Measurements from ENCODE around the gene AMZ1.

The AMZ1 gene

GRCh38 chr7:2757361-2757903 is 69.4 kb downstream of the AMZ1 start:
- DNase-seq, result no peak

GRCh38 chr7:2757904-2758672 is 70.1 kb downstream of the AMZ1 start:
- peak; percentile 80 for DNase-seq

GRCh38 chr7:2758673-2759616 is 70.9 kb downstream of the AMZ1 start:
- DNase-seq, result no peak

DNA sequence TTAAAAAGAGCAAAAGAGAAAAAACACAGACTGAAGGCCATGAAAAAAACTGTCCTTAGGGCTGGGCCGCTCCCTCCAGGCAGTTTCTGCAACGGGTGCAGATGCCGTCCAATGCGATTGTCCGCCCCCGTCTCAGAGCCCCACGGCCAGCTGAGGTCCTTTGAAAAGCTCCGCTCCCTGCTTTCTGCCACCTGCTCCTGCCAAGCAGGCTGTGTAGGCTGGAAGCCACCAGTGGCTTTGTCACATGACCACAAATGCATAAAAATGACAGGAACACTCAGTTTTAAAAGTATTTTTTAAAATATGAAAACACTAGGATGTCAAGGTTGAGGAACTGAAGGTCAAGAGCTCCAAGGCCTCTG is 71.7 kb downstream of the AMZ1 start:
- no peak for DNase-seq

- DNase-seq, result no peak
Measured at GRCh38 chr7:2760098-2760889, 72.3 kb downstream of the AMZ1 start.

DNA sequence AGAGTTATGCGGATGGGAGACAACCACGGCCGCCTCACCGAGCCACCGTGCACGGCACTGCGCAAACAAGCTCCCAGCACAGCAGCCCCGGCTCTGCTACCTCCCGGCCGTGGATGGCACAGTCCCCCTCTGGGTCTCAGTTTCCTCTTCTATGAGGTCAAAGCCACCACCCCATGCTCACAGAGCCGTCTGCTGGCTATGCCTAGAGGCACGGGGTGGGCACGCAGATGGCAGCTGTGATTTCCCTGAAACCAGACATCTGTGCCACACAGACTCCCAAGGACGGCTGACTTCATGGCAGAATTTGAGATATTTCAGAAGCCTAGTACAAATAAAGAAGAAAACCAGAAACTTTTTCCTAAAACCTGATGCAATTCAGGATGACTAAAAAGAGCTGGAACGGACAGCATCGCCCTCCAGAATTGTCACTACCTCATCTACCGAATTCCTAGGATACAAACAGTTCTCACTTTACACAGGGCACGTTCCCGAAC is 73.2 kb downstream of the AMZ1 start:
- no peak for DNase-seq

GRCh38 chr7:2761801-2762497 is 73.9 kb downstream of the AMZ1 start:
- DNase-seq, result no peak

DNA sequence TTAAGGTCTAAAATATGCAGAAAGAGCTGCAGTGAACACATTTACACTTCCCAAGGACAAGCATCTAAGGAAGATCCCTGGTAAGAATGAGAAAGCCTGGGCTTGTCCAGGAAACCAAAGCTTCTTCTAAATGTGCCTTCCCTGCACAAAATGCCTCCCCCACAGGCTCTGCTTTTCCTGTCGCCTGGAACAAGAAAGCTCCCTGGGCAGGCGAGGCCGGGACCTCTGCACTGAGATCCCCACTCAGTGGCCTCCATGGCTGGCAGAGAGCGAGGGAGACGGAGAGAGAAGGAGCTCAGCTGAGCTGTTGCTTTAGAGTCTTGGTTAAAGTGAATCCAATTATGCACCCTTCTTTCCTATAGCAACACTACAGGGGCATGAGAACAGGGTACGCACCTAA is 75.6 kb downstream of the AMZ1 start:
- DNase-seq, result no peak

DNA sequence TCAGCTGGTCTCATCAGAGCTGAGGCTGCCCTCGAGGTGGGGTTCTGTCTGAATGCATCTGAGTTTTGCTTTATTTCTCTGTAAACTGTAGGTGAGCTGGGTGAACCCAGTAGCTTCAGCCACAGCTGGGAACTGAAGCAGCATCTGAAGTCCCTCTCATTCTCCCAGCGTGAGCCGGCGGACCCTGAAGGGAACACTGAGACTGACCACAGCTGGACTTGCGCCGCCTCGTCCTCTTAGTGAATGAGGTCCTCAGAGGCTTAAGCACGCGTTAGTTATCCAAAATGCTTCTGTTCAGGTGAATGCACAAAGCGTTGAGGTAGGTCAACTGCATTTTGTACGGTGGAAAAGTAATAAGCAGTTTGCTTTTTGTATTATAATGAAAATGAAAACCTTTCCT is 76.6 kb downstream of the AMZ1 start:
- DNase-seq, result no peak

Measured in activated CD8-positive, alpha-beta memory T cell treated with anti-CD3 and anti-CD28 coated beads for 24 hours (primary cell).